Kidney (tissue), 14 donors: ENCODE measurements around the gene NEIL1. TPM values are rescaled to one million over a fixed set of nuclear protein-coding genes. Genes with fewer than 3 reads are reported as not detected.

Source experiments
- DNase-seq, 5 donors: peaks; one replicate each; pipeline ENCODE4 v3.0.0-alpha.2; 2013 to 2020
- FAIRE-seq: peaks from 2 replicates; lab custom pipeline; 2012; peaks lifted over from hg19 to GRCh38; lab: Jason Lieb, UNC
- H3K27ac ChIP-seq, 2 donors: one replicate each; pipeline ENCODE4 v1.7.0; 2013; ENCODE audit warnings: low read depth in 2 of 2, low read length in 2 of 2, inconsistent platforms in 1 of 2
- H3K27me3 ChIP-seq: one replicate; pipeline ENCODE4 v1.7.1; 2013; ENCODE audit warnings: low read length, inconsistent platforms; ENCODE audit not compliant: control insufficient read depth, insufficient read depth
- H3K36me3 ChIP-seq, 3 donors: one replicate each; pipeline versions ENCODE4 v1.7.0 to v1.7.1; 2013; ENCODE audit warnings: low read length in 3 of 3, control low read depth in 1 of 3, inconsistent platforms in 1 of 3; ENCODE audit not compliant: insufficient read depth in 3 of 3, control insufficient read depth in 2 of 3
- H3K4me1 ChIP-seq, 3 donors: one replicate each; pipeline versions ENCODE4 v1.7.0 to v1.7.1; 2013; ENCODE audit warnings: low read length in 3 of 3, inconsistent platforms in 1 of 3, low read depth in 1 of 3; ENCODE audit not compliant: control insufficient read depth in 2 of 3, insufficient read depth in 2 of 3
- H3K4me3 ChIP-seq, 3 donors: one replicate each; pipeline versions ENCODE4 v1.7.0 to v1.8.1; 2013; ENCODE audit warnings: low read length in 3 of 3, control low read depth in 1 of 3, inconsistent platforms in 1 of 3
- H3K9ac ChIP-seq, 3 donors: one replicate each; pipeline versions ENCODE4 v1.7.0 to v1.7.1; 2013; ENCODE audit warnings: low read length in 3 of 3, control low read depth in 1 of 3, inconsistent platforms in 1 of 3
- H3K9me3 ChIP-seq, 3 donors: one replicate each; pipeline versions ENCODE4 v1.7.0 to v1.7.1; 2013; ENCODE audit warnings: low read length in 3 of 3, control low read depth in 1 of 3, inconsistent platforms in 1 of 3; ENCODE audit not compliant: control insufficient read depth in 2 of 3, insufficient read depth in 1 of 3
- intact Hi-C: fragments of 100-400 bp; cut with DNase I; formaldehyde crosslinking; loops from one replicate; pipeline ENCODE4 v1.11.1; 2022
- polyA plus RNA-seq: library from polyadenylated mRNA; stranded (reverse); fragments of 350-450 nt; fragmentation: Illumina TruSeq; extraction: RNeasy Lipid Tissue Mini Kit (QIAGEN cat#74804); gene quantifications from one replicate; pipeline ENCODE4 v1.2.3, GENCODE V29; 2014; ENCODE audit warnings: low read depth, low replicate concordance; ENCODE audit not compliant: insufficient read depth
- total RNA-seq: library from RNA; stranded (reverse); fragmentation: NEBNext Ultra II Directional; extraction: Animal tissue kit (Norgen Biotek cat#: 25700); gene quantifications from one replicate; pipeline ENCODE4 v1.2.1, GENCODE V29; 2021
- TF ChIP-seq, protein P1 (sequence below): IDR thresholded peaks from 3 replicates; pipeline ENCODE4 v1.5.1; 2012; ENCODE audit warnings: mild to moderate bottlenecking, moderate library complexity, borderline replicate concordance; ENCODE audit not compliant: insufficient read depth; ENCODE audit errors: extremely low read depth
- donor health status: control.
- donor health status: control.
- donor health status: control.
- donor health status: control.
- donor health status: control.
- donor health status: DM: yes; HTN: yes; CAD: no.
- donor health status: Normal renal cell carcinoma (clear cell type).

The NEIL1 gene
- total and polyA plus RNA-seq, 2 donors from 2014 or later = 22.6 to 42.9 TPM

- FAIRE-seq (no peak), DNase-seq (peak in 1 of 5 donors; percentile 43)
- H3K36me3 ChIP-seq = peaks cover 2 to 36% (median 29%) of the 10 kb centered on the region in 3 donors
- H3K4me1 ChIP-seq = no peaks in the 10 kb centered on the region
- no peaks in the 10 kb centered on the region for H3K27me3 ChIP-seq
- H3K9ac ChIP-seq = no peak overlapping the region
- H3K27ac ChIP-seq = no peak overlapping the region
- intact Hi-C loops = no loop called here
- TF ChIP-seq, protein P1, sequence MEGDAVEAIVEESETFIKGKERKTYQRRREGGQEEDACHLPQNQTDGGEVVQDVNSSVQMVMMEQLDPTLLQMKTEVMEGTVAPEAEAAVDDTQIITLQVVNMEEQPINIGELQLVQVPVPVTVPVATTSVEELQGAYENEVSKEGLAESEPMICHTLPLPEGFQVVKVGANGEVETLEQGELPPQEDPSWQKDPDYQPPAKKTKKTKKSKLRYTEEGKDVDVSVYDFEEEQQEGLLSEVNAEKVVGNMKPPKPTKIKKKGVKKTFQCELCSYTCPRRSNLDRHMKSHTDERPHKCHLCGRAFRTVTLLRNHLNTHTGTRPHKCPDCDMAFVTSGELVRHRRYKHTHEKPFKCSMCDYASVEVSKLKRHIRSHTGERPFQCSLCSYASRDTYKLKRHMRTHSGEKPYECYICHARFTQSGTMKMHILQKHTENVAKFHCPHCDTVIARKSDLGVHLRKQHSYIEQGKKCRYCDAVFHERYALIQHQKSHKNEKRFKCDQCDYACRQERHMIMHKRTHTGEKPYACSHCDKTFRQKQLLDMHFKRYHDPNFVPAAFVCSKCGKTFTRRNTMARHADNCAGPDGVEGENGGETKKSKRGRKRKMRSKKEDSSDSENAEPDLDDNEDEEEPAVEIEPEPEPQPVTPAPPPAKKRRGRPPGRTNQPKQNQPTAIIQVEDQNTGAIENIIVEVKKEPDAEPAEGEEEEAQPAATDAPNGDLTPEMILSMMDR = no peak
- no peaks in the 10 kb centered on the region for H3K9me3 ChIP-seq
- H3K4me3 ChIP-seq = no peak overlapping the region
These were observed 13.6 kb downstream of the NEIL1 start for GRCh38 chr15:75360391-75360790.

- intact Hi-C loops = no loop called here
- H3K27ac ChIP-seq = no peak overlapping the region
- no peaks in the 10 kb centered on the region for H3K4me1 ChIP-seq
- no peaks in the 10 kb centered on the region for H3K9me3 ChIP-seq
- peaks cover 2 to 36% (median 30%) of the 10 kb centered on the region in 3 donors for H3K36me3 ChIP-seq
- no peak overlapping the region for H3K4me3 ChIP-seq
- FAIRE-seq (no peak), DNase-seq (peak in 1 of 5 donors; percentile 70)
- TF ChIP-seq, protein P1 = no peak
- H3K9ac ChIP-seq = no peak overlapping the region
- no peaks in the 10 kb centered on the region for H3K27me3 ChIP-seq
These were observed 14.0 kb downstream of the NEIL1 start for GRCh38 chr15:75360856-75361255.

DNA sequence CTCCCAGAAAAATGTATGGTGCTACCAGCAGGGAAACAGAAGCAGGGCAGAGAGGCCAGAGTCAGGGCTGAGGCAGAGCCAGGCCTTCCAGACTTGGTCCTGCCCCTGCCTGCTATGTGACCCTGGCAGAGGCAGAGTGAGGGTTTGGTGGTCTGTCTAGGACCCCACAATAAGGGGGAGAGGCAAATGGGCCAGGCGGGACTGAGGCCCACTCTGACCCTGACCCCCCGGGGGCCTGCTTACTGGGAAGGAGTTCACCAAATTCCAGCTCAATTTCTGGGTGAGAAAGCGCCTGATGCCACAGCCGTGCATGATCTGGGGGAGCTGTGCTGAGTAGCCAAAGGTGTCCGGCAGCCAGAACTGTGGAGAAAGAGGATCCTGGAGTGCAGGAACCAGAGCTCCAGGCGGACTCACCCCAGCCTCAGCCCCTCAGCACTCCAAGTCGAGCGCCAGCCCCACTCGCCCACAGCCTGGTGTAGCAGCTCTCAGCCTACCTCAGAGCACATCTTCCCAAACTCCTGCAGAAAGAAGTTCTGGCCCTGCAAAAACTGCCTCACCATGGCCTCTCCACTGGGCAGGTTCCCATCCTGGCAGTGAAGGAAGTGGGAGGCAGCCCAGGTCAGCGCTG lies 14.6 kb downstream of the NEIL1 start:
- Histone ChIP-seq H3K4me1 (no peaks in the 10 kb centered on the region), H3K27me3 (no peaks in the 10 kb centered on the region), H3K9ac (no peak overlapping the region), H3K4me3 (no peak overlapping the region), H3K27ac (no peak overlapping the region), H3K36me3 (peaks cover 2 to 42% (median 35%) of the 10 kb centered on the region in 3 donors), H3K9me3 (no peaks in the 10 kb centered on the region)
- DNase-seq = peak in 1 of 5 donors; percentile 53
- intact Hi-C loops = no loop called here
- no peak for FAIRE-seq
- TF ChIP-seq, protein P1 = no peak
